Tongue (tissue), 2 donors: Measurements from ENCODE around the gene RAB42. TPM values are rescaled to one million over a fixed set of nuclear protein-coding genes. Genes with fewer than 3 reads are reported as not detected.
A peak's percentile ranks its signal among the peaks of the same experiment; 100 is the strongest.
"Not testable (repeated sequence)": the region's sequence is repeated elsewhere in the genome, so short reads cannot be mapped to it uniquely, and the experiment has no call there.

ENCODE experiments used
- DNase-seq: peaks from one replicate; pipeline ENCODE4 v3.0.0-alpha.2; 2015
- total RNA-seq: library from RNA; depleted of rRNA; stranded (reverse); fragments of >200 nt; gene quantifications from one replicate; pipeline ENCODE4 v1.2.3, GENCODE V29; 2014

RAB42 gene, protein sequence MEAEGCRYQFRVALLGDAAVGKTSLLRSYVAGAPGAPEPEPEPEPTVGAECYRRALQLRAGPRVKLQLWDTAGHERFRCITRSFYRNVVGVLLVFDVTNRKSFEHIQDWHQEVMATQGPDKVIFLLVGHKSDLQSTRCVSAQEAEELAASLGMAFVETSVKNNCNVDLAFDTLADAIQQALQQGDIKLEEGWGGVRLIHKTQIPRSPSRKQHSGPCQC
- total RNA-seq: 14.2 TPM

DNA sequence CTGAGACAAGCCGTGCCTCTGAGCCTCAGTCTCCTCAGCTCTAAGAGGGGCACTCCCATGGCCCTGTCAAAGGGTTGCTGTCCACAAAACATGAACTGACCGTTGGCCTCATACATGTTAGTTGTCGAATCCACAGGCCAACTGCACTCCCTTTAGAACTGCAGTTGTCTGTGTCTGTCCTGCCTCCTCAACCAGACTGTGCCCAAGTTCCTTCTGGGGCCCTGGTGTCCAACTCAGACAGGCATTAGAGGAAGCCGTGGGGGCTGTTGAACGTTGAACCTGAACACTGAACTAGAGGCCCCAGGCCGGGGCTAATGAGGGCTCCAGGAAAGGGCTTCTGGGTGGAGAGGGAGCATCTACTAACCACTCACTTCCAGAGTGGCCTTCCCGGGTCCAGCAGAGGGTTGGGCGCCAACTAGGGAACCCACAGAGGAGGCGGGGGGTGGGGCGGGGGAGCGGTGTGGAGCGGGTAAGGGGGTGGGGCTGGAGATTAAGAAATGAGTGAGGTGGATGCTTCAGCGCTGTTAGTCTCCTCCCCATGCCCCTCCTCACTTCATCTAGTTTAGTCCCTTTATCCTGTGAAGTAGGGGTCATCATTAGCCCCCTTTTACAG is at the start of gene RAB42:
TSS of gene RAB42 (plus strand) at position 558 of the 613 bp plus-strand sequence. CDS start 247 bp downstream, outside the sequence.
- peak; percentile 62 for DNase-seq

DNA sequence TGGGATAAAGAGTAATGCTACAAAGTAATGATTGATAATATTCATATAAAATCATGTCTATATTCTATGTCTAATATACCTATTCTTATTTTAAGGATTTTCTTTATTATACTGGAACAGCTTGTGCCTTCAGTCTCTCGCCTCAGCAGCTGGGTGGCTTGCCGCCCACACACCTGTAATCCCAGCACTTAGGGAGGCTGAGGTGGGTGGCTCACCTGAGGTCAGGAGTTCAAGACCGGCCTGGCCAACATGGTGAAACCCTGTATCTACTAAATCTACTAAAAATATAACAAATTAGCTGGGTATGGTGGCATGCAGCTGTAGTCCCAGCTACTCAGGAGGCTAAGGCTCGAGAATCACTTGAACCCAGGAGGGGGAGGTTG is 46.8 kb upstream of the RAB42 start:
- DNase-seq: no peak

DNA sequence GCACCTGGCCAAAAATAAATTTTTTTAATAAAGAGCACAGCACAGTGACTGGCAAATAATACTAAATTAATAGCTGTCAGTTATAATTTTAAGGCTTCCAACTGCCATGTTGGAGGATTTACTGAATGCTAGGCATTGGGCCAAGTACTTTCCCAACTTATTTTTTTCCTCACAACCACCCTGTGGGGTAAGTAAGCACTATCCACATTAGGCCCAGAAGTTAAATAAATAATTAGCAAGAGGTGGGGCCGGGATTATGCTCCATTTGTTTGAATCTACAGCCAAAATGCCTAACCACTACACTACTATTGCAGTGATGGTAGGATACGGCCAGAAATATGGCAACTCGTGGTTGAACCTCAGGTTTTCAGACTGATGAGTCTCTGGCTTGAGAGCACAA is 43.7 kb upstream of the RAB42 start:
- no peak for DNase-seq

DNA sequence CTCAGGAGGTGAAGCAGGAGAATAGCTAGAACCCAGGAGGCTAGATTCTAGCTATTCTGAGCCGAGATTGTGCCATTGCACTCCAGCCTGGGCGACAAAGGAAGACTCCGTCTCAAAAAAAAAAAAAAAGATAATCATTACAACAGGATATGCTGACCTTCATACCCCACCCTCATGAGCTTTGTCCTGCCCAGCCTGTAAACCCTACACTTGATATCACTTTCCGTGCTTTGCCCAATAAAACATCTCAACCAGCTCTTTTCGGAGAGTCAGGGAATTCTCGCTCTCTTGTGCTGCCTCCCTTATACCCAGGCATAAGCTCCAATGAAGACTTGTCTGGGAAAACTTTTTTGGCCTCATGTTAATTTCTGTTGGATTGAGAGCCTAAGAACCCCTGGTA is 40.7 kb upstream of the RAB42 start:
- no peak for DNase-seq

DNA sequence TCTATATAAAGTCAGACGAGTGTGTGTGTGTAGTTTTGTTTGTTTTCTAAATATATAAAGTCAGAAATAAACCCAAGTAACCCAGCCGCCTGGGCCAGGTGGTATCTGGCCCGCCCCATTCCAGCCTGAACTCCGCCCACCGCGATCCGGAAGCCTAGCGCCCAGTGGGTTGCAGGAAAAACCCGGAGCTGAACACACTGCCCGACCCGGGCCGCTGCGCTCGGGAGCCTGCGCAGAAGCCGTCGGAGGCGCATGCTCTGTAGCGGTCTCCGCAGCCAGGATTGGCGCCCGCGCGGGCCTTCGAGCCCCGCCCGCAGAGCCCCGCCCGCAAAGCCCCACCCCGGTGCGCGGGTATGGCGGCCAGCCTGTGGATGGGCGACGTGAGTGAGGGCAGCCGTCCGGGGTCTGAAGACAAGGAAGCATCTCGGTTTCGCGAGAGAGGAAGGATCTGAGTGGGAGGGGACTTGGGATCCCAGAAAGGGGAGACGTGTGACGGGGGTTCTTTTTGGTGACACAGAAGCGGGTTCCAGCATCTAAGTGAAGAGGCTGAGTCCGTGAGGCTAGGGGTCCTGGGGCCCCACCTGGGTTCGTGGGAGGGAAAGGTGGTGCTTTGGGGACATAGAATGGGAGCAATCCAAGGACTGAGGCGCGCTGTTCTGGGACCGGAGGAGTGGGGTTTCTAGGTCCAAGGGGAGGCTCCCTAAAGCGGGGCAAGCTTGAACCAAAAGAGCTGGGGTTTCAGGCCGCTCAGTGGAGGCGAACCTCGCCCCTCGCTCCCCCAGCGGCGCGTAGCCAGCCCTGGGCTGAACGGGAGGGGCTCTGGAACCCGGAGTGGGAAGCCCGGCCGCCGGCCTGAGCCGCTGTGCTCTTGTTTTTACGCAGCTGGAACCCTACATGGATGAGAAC is 39.1 kb upstream of the RAB42 start, which contains the start of gene TRNAU1AP:
TSS of gene TRNAU1AP (plus strand) at position 328 of the 906 bp plus-strand sequence. CDS start at position 354, 26 bp downstream.
- peak; percentile 99 for DNase-seq

DNA sequence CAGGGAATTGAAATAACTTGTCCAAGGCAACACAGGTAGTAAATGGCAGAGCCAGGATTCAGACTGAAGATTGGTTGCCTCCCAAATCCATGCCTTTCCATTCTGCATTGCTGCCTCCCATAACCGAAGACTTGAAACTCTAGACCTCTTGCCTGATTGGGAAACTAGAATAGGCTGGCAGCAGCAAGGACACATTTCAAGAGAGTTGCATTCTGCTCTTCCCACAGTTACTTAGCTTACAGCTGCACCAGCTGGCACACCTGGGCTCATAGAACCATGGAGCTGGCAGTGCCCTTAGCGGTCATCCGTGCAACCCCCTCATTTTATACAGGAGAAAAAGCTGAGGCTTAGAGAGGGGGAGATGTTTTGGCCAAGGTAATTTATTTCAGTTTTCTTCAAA is 31.2 kb upstream of the RAB42 start:
- DNase-seq: no peak

DNA sequence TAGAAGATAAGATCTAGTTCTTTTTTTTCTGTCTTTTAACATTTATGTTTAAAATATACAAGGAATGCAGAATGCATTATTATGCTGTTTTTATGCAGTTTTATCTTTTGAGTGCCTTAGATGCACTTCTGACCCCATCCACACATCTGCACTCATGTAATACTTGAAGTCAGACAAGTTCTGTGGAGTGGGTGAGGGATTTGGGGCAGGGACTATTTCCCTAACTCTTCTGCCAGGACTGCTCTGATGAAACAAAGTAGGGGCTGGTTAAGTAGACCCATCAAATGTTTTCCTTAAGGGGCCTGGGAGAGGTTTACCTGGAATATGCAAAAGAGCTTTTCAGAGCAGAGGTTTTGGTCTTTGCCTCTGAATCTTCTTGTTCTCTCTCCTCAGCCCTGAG is 27.8 kb upstream of the RAB42 start:
- no peak for DNase-seq

DNA sequence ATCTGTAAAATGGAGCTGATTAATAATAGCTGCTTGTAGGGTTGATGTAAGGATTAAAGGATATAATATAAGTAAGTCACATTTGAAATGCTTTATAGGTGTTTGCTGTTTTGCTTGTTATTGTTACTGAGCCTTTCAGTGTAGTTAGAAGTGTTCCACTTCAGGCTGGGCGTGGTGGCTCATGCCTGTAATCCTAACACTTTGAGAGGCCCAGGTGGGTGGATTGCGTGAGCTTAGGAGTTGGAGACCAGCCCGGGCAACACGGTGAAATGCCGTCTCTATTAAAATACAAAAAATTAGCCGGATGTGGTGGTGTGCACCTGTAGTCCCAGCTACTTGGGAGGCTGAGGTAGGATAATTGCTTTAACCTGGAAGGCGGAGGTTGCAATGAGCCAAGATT is 27.0 kb upstream of the RAB42 start:
- no peak for DNase-seq

DNA sequence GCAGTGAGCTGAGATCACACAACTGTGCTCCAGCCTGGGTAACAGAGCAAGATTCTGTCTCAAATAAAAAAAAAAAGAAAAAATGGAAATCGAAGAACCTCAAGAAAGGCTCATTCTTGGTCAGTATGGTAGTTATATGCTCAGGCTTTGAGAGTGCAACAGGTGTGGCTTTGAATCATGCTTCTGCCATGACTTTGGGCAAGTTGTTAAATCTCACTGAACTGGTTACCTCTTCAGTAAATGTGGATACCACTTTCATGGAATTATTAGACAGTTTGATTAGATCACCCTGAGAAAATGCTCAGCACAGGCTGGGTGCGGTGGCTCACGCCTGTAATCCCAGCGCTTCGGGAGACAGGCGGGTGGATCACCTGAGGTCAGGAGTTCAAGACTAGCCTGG is 26.3 kb upstream of the RAB42 start:
- no peak for DNase-seq

DNA sequence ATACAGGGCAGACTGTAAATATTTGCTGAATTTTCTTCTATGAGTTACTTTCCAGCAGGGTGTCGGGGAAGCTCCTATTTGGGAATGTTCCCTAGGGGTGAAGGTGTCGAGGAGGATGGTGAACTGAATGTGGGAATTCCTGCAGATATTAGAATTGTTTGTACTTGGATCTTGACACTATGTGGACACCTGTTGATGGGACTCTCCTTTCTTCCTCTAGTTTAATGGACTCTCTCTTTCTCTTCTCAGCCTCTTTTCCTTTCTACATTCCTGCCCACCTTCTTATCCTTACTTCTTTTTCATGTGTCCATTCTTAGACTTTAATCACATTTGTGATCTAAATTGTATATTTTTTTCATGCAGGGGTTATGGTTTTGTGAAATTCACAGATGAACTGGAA is 25.1 kb upstream of the RAB42 start:
- DNase-seq: no peak

DNA sequence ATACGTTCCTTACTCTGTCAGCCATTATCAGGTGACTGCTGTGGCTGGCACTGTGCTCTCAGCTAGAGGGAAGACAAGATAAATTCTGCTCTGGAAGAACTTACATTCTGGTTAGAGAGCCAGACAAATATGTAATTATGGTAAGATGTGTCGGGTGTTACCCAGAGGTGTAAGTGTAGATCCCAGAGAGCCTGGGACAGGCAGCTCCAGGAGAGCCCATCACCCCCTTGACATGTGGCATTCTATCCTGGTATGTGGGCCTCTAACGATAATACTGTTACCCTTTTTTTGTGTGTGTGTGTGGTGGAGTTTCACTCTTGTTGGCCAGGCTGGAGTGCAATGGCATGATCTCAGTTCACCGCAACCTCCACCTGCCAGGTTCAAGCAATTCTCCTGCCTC is 20.2 kb upstream of the RAB42 start:
- DNase-seq: no peak

DNA sequence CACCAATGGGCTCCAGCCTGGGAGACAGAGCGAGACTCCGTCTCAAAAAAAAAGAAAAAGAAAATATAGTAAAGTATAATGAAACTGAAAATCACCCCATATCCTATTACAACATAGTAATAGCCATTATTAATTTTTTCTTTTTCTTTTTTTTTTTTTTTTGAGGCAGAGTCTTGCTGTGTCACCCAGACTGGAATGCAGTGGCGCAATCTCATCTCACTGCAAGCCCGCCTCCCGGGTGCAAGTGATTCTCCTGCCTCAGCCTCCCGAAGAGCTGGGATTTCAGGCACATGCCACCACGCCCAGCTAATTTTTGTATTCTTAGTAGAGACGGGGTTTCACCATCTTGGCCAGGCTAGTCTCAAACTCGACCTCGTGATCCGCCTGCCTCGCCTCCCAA is 19.2 kb upstream of the RAB42 start:
- not testable (repeated sequence) for DNase-seq

DNA sequence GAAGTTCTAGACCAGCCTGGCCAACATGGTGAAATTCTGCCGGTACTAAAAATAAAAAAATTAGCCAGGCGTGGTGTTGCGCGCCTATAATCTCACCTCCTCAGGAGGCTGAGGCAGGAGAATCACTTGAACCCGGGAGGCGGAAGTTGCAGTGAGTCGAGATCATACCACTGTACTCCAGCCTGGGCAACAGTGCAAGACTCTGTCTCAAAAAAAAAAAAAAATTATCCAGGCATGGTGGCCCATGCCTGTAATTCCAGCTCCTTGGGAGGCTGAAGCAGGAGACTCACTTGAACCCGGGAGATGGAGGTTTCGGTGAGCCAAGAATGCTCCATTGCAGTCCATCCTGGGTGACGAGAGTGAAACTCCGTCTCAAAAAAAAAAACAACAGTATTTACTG is 18.5 kb upstream of the RAB42 start:
- no peak for DNase-seq

DNA sequence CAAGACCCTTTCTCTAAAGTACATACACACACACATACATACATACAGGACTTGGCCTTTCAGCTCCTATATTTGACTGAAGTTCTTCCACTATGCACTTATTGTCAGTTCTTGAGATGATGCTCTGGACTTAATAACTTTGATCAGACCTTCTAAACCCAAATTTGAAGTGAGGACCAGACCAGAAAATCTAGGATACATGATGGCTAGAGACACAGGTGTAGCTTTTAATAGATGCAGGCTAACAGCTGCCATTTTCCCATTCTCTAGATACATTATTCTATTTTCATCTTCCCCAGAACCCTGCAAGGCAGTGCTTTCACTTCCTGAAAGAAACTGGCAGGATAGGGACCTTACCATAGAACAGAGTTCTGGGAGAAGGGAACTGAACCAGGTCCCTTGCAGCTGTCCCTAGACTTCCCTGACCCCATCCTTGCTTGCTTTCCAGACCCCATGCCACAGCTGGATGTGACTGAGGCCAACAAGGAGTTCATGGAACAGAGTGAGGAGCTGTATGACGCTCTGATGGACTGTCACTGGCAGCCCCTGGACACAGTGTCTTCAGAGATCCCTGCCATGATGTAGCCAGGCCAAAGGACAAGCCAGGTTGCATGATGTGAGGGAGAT is 14.9 kb upstream of the RAB42 start:
- DNase-seq: no peak

DNA sequence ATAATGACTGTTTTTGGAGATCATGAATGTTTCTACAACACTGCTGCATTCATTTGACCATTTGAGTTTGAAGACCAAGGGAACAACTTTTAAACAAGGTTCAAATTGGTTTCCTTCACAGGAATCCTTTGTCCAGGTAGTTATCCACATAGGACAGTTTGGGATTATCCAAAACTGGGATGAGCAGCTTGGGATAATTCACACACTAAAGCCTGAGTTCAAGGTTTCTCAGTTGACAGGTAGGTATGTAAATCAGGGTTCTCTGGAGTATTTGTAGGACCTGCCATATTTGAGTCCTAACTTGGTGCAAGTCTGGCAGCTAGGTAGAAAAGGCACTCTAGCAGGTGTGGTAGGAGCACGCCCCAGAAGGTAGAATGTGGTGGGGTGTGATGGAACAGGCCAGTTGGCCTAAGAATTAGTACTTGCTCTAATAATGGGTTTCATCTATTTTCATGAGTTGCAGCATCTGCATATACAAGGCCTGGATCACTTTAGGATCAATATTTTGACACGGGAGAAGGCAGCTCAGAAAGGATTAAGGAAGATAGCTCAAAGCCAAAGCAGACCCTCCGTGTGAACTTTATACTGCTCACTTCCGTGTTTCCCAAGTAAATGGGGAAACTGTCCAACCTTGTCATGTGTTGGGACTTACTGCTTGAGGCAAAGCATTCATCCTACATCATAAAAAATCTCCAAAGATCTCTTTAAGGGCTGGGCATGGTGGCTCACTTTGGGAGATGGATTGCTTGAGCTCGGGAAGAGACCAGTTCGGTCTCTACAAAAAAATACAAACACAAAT is 14.1 kb upstream of the RAB42 start:
- DNase-seq: no peak

DNA sequence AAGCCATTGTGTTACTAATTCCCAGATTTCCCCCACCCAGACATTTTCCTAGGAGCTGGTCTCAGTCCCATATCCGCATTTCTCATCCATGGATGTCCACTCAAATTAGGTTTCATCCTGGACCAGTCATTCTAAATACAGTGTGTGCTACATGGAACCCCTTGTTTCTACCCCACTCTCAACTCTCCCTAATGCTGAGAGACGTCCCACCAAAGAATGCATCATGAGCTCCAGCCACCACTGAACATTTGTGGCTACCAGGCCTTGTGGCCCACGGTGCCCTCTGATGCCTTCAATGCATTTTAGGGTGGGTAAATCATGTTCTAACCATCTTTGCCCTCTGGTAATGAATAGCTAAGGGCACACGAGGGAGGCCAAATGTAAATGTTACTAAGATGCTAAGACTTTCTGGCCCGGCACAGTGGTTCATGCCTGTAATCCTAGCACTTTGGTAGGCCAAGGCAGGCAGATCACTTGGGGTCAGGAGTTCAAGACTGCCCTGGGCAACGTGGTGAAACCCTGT is 13.3 kb upstream of the RAB42 start:
- no peak for DNase-seq

DNA sequence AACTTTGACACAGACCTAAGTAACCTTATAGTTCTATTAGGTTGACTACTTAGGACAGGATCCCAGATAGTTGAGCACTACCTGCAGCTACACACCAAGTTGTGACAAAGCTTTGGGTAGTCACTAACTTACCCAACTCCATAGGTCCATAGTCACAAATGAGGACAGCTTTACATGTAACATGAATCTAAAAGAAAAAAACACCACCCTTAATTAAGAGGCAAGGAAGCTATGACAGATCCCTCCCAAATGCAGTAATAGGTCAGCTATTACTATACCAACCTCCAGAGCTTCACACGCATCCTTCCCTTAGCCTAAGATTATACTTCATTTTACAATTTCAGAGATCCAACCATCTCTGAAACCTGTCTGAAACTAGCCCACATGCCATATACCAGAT is 12.7 kb upstream of the RAB42 start:
- DNase-seq: no peak

DNA sequence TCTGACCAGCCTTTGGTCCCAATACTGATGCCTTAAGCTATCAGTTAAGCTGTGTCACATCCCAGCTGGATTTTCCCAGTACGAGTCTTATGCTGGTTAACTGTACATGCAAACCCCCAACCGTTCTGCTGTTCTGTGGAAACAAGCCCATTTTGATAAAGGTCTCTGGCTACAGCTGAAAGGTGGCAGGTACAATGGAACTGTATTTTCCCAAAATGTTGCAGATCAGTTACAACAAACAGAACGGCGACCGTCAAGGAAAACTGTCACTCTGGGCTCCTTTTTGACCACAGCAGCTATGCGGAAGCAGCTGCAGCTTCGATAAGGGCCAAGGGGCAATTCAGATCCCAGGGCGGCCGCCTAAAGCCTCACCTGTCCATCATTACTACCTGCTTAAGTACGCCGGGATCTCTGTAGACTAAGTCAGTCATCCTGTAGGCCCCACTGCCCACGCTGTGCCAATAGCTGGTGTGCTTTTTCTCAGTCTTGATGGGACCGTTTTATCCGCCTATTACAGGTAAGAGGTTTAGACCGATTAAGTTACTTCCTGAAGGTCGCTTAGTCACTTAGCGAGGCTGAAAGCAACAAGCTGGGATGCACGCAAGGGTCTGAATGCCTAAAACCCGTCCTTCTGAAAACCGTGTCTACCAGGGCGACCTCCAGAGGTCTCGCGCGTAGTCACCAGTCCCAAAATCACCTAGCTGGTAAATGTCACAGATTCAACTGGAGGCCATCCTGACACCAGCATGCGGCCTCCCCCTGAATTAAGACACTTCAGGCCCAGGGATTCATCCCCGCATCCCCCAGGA is 11.1 kb upstream of the RAB42 start:
- no peak for DNase-seq

DNA sequence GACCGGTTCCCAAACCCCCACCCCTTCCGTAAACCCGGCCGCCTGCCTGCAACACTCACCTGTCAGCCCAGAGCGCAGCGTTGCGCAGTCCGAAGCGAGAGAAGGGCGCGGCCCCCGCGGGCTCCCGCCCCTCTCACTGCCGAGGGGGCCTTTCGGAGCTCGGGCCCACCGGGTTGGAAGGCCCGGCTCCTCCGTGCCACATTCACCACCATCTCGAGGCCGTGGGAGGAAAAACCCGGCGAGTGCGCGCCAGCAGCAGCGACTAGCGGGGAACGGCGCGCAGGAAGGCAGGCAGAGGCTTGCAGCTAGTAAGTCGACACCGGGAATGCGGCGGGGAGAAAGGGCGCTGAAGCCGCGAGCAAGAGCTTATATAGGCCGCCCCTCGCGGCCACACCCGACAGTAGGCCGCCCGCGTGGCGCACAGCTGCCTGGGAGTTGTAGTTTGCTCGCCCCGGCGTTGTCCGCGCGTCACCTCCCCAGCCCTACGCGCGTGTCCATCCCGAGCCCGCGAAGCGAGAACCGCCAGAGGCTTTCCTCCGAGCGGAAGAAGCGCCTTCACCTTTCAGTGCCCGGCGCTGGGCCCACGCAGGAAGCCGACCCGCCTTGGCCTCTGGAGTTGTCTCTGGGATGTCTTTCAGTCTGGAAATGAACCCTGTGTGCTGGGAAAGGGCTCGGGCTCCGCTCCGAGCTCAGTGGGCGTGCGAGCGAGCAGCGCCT is 10.4 kb upstream of the RAB42 start:
- peak; percentile 98 for DNase-seq

DNA sequence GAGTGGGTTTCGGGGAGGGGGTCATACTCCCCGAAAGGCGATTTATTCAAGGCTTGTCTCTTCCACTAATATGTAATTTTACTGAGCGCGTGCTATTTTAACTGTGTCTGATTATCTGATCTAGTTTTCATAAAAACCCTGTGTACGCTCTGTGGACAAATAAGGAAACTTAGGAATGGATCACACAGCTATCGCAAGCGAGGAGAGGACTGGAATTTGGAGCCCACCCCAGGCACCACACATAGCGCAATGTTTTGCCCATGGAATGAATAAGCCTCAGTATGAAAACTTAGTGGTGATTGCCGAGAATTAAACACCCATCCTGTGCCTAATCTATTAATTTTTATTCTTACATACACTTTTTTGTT is 9.8 kb upstream of the RAB42 start:
- DNase-seq: no peak
